GM12878 (cell line): Measurements from ENCODE around the gene R3HDM2.

ENCODE experiments used
- ATF3 ChIP-seq: IDR thresholded peaks from 2 replicates; pipeline ENCODE4 v1.6.1; 2011; ENCODE audit warnings: low read depth, mild to moderate bottlenecking, low read length, moderate library complexity, borderline replicate concordance; ENCODE audit errors: extremely low read depth
- BRCA1 ChIP-seq: IDR thresholded peaks from 2 replicates; pipeline ENCODE4 v1.6.1; 2011; ENCODE audit warnings: low read depth, low read length, improper control_type of control experiment
- EP300 ChIP-seq, 2 experiments: fragments of 150-350 bp in 1 of 2; IDR thresholded peaks; 2 replicates each; pipeline ENCODE4 v1.6.1; 2011 to 2012; ENCODE audit warnings: low read depth in 2 of 2, low read length in 2 of 2, borderline replicate concordance in 1 of 2, improper control_type of control experiment in 1 of 2, inconsistent platforms in 1 of 2; ENCODE audit not compliant: control insufficient read depth in 1 of 2
- EZH2 ChIP-seq: IDR thresholded peaks from 2 replicates; pipeline ENCODE4 v1.6.1; 2012; ENCODE audit warnings: low read depth, mild to moderate bottlenecking, control low read depth, inconsistent platforms, low read length, borderline replicate concordance; ENCODE audit not compliant: control insufficient read depth
- MAX ChIP-seq: IDR thresholded peaks from 2 replicates; pipeline ENCODE4 v1.6.1; 2012; ENCODE audit warnings: low read depth, low read length, improper control_type of control experiment
- POLR2A ChIP-seq: IDR thresholded peaks from 2 replicates; pipeline ENCODE4 v1.6.1; 2011; ENCODE audit warnings: low read depth, mild to moderate bottlenecking, low read length
- POLR2AphosphoS5 ChIP-seq: IDR thresholded peaks from 2 replicates; pipeline ENCODE4 v1.6.1; 2011; ENCODE audit warnings: mild to moderate bottlenecking, low read length, inconsistent platforms
- SIN3A ChIP-seq: IDR thresholded peaks from 2 replicates; pipeline ENCODE4 v1.6.1; 2012; ENCODE audit warnings: low read depth, low read length, improper control_type of control experiment
- SREBF2 ChIP-seq: IDR thresholded peaks from 2 replicates; pipeline ENCODE4 v1.6.1; 2012; ENCODE audit warnings: mild to moderate bottlenecking, low read length
- USF2 ChIP-seq: IDR thresholded peaks from 2 replicates; pipeline ENCODE4 v1.6.1; 2011; ENCODE audit warnings: low read depth, low read length, improper control_type of control experiment, borderline replicate concordance
- TF ChIP-seq, protein P1 (sequence below), 3 experiments: IDR thresholded peaks in 2 of 3; conservative IDR thresholded peaks in 1 of 3; 2 replicates each; pipeline ENCODE4 v1.5.1; 2011; ENCODE audit warnings: low read depth in 3 of 3, low read length in 3 of 3, mild to moderate bottlenecking in 3 of 3, control low read depth in 2 of 3, moderate library complexity in 2 of 3, inconsistent platforms in 1 of 3, mixed read lengths in 1 of 3; ENCODE audit not compliant: control insufficient read depth in 2 of 3, insufficient read depth in 1 of 3; ENCODE audit errors: extremely low read depth in 1 of 3
- TF ChIP-seq, protein P2 (sequence below): IDR thresholded peaks from 2 replicates; pipeline ENCODE4 v1.6.1; 2012; ENCODE audit warnings: low read depth, low read length, improper control_type of control experiment

GRCh38 chr12:57395121-57395520, 35.7 kb downstream of the R3HDM2 start:
- TF ChIP-seq POLR2A (no peak), USF2 (no peak), MAX (no peak), ATF3 (no peak), BRCA1 (no peak), SREBF2 (no peak), POLR2AphosphoS5 (no peak), EZH2 (no peak), EP300 (IDR thresholded peaks at IDR 0.05; ENCODE audit: borderline replicate concordance in 1 of 2, control insufficient read depth in 1 of 2, low read depth in 2 of 2, low read length in 2 of 2) (no peak), SIN3A (no peak)
- TF ChIP-seq, protein P1, sequence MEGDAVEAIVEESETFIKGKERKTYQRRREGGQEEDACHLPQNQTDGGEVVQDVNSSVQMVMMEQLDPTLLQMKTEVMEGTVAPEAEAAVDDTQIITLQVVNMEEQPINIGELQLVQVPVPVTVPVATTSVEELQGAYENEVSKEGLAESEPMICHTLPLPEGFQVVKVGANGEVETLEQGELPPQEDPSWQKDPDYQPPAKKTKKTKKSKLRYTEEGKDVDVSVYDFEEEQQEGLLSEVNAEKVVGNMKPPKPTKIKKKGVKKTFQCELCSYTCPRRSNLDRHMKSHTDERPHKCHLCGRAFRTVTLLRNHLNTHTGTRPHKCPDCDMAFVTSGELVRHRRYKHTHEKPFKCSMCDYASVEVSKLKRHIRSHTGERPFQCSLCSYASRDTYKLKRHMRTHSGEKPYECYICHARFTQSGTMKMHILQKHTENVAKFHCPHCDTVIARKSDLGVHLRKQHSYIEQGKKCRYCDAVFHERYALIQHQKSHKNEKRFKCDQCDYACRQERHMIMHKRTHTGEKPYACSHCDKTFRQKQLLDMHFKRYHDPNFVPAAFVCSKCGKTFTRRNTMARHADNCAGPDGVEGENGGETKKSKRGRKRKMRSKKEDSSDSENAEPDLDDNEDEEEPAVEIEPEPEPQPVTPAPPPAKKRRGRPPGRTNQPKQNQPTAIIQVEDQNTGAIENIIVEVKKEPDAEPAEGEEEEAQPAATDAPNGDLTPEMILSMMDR (IDR thresholded peaks at IDR 0.05 in 2 of 3, conservative IDR thresholded peaks at IDR 0.05 in 1 of 3; ENCODE audit: control insufficient read depth in 2 of 3, extremely low read depth in 1 of 3, insufficient read depth in 1 of 3, low read depth in 3 of 3, low read length in 3 of 3) = no peak
- TF ChIP-seq, protein P2, sequence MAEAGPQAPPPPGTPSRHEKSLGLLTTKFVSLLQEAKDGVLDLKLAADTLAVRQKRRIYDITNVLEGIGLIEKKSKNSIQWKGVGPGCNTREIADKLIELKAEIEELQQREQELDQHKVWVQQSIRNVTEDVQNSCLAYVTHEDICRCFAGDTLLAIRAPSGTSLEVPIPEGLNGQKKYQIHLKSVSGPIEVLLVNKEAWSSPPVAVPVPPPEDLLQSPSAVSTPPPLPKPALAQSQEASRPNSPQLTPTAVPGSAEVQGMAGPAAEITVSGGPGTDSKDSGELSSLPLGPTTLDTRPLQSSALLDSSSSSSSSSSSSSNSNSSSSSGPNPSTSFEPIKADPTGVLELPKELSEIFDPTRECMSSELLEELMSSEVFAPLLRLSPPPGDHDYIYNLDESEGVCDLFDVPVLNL = no peak
